ENCODE results near the gene NECAB2.

NECAB2 gene

GRCh38 chr16:84029297-84030047 lies 61.4 kb downstream of the NECAB2 start:
- DNase-seq, result no peak

GRCh38 chr16:84031556-84031955 lies 63.5 kb downstream of the NECAB2 start:
- no peak for DNase-seq

- DNase-seq, result no peak
Observed at GRCh38 chr16:84032458-84033178, 64.6 kb downstream of the NECAB2 start.

GRCh38 chr16:84033251-84034195 lies 65.5 kb downstream of the NECAB2 start:
- DNase-seq, result no peak

- DNase-seq, result no peak
Observed at GRCh38 chr16:84034516-84034915, 66.5 kb downstream of the NECAB2 start.

GRCh38 chr16:84036131-84036530 lies 68.1 kb downstream of the NECAB2 start:
- DNase-seq, result no peak

- DNase-seq, result no peak
Observed at GRCh38 chr16:84036982-84037425, 69.0 kb downstream of the NECAB2 start.

- no peak for DNase-seq
Observed at GRCh38 chr16:84038469-84038868, 70.4 kb downstream of the NECAB2 start.

- no peak for DNase-seq
Observed at GRCh38 chr16:84039696-84040095, 71.7 kb downstream of the NECAB2 start.

- DNase-seq, result no peak
Observed at GRCh38 chr16:84040226-84040822, 72.3 kb downstream of the NECAB2 start.

GRCh38 chr16:84040823-84041820 lies 73.1 kb downstream of the NECAB2 start:
- no peak for DNase-seq

GRCh38 chr16:84041881-84042280 lies 73.8 kb downstream of the NECAB2 start:
- DNase-seq, result no peak

GRCh38 chr16:84042308-84042878 lies 74.3 kb downstream of the NECAB2 start, which contains the start of gene SLC38A8:
Gene SLC38A8 (minus strand): TSS chr16:84042795. CDS start chr16:84042157, 638 bp downstream.
- no peak for DNase-seq

GRCh38 chr16:84042879-84043485 lies 74.9 kb downstream of the NECAB2 start:
- peak; percentile 31 for DNase-seq

- DNase-seq, result no peak
Observed at GRCh38 chr16:84043486-84044117, 75.6 kb downstream of the NECAB2 start.

GRCh38 chr16:84044118-84044488 lies 76.1 kb downstream of the NECAB2 start:
- no peak for DNase-seq

GRCh38 chr16:84045001-84045817 lies 77.2 kb downstream of the NECAB2 start:
- DNase-seq, result no peak

- no peak for DNase-seq
Observed at GRCh38 chr16:84045818-84046470, 77.9 kb downstream of the NECAB2 start.

GRCh38 chr16:84047206-84047605 lies 79.2 kb downstream of the NECAB2 start:
- DNase-seq, result no peak

Measured in DMS79 (cell line).